HEK293 (cell line): ENCODE measurements around the gene GC.

ENCODE experiments used
- CTCF ChIA-PET: fragments of 350-600 bp; formaldehyde crosslinking; extraction: SDS; loops from one replicate; lab custom pipeline; 2021; ENCODE audit warnings: antibody characterized with exemption; lab: Yijun Ruan, JAX
- POLR2A ChIA-PET: fragments of 300-600 bp; formaldehyde crosslinking; extraction: SDS; loops from one replicate; lab custom pipeline; 2020; ENCODE audit warnings: antibody characterized with exemption, inconsistent platforms; lab: Yijun Ruan, JAX
- H3K27ac ChIP-seq: fragments of 200-500 bp; sonication (Bioruptor generic); 2 replicates; pipeline ENCODE4 v1.5.1; 2014; ENCODE audit warnings: low read depth, low read length, control low read depth, inconsistent platforms; ENCODE audit errors: extremely low read depth
- H3K36me3 ChIP-seq, 2 experiments: fragments of 200-500 bp in 1 of 2; sonication (Bioruptor generic) in 1 of 2; 1 replicate in 1 of 2; 2 replicates in 1 of 2; pipeline ENCODE4 v1.5.1; 2014 to 2017; ENCODE audit warnings: inconsistent platforms in 2 of 2, low read length in 2 of 2; ENCODE audit not compliant: control insufficient read depth in 2 of 2, insufficient read depth in 1 of 2
- H3K4me1 ChIP-seq: fragments of 200-500 bp; sonication (Bioruptor generic); 2 replicates; pipeline ENCODE4 v1.5.1; 2014; ENCODE audit warnings: mild to moderate bottlenecking, low read length, inconsistent platforms; ENCODE audit not compliant: control insufficient read depth, insufficient read depth
- H3K4me3 ChIP-seq: 2 replicates; pipeline ENCODE4 v1.5.1; 2011; ENCODE audit warnings: low read depth, mild to moderate bottlenecking, control low read depth, low read length, moderate library complexity
- H3K9me3 ChIP-seq: fragments of 200-500 bp; sonication (Bioruptor generic); 2 replicates; pipeline ENCODE4 v1.5.1; 2014; ENCODE audit warnings: low read depth, low read length, inconsistent platforms; ENCODE audit not compliant: control insufficient read depth, insufficient read depth
- GLIS2 ChIP-seq: fragments of 450-650 bp; formaldehyde crosslinking; IDR thresholded peaks from 2 replicates; pipeline ENCODE4 v1.5.1; 2016; ENCODE audit warnings: missing biosample characterization, missing genetic modification characterization
- HOXD13 ChIP-seq: sonication (generic); formaldehyde crosslinking; IDR thresholded peaks from 2 replicates; pipeline ENCODE4 v1.8.0; 2022; ENCODE audit warnings: missing genetic modification reagents, borderline replicate concordance
- MEIS1 ChIP-seq: sonication (generic); formaldehyde crosslinking; IDR thresholded peaks from 2 replicates; pipeline ENCODE4 v1.8.1; 2022; ENCODE audit warnings: missing genetic modification reagents, mild to moderate bottlenecking, borderline replicate concordance
- RBAK ChIP-seq: fragments of 450-650 bp; formaldehyde crosslinking; IDR thresholded peaks from 2 replicates; pipeline ENCODE4 v1.5.1; 2016; ENCODE audit warnings: missing biosample characterization, missing genetic modification characterization
- REPIN1 ChIP-seq: fragments of 450-650 bp; formaldehyde crosslinking; IDR thresholded peaks from 2 replicates; pipeline ENCODE4 v1.5.1; 2017; ENCODE audit warnings: missing biosample characterization, missing genetic modification characterization, low read depth
- ZBTB21 ChIP-seq: fragments of 450-650 bp; formaldehyde crosslinking; IDR thresholded peaks from 2 replicates; pipeline ENCODE4 v1.5.1; 2017; ENCODE audit warnings: missing biosample characterization, missing genetic modification characterization
- ZFP3 ChIP-seq: fragments of 450-650 bp; formaldehyde crosslinking; IDR thresholded peaks from 2 replicates; pipeline ENCODE4 v1.5.1; 2016; ENCODE audit warnings: low read depth, missing biosample characterization, missing genetic modification characterization
- ZNF223 ChIP-seq: fragments of 450-650 bp; formaldehyde crosslinking; IDR thresholded peaks from 2 replicates; pipeline ENCODE4 v1.5.1; 2016; ENCODE audit warnings: missing biosample characterization, missing genetic modification characterization
- ZNF24 ChIP-seq: fragments of 450-650 bp; formaldehyde crosslinking; IDR thresholded peaks from 2 replicates; pipeline ENCODE4 v1.5.1; 2016; ENCODE audit warnings: missing biosample characterization, missing genetic modification characterization
- ZNF366 ChIP-seq: fragments of 450-650 bp; formaldehyde crosslinking; conservative IDR thresholded peaks from 2 replicates; pipeline ENCODE4 v1.5.1; 2016; ENCODE audit warnings: missing biosample characterization, missing genetic modification characterization
- ZNF426 ChIP-seq: fragments of 450-650 bp; formaldehyde crosslinking; IDR thresholded peaks from 2 replicates; pipeline ENCODE4 v1.5.1; 2017; ENCODE audit warnings: missing biosample characterization, missing genetic modification characterization, mild to moderate bottlenecking, inconsistent platforms, moderate library complexity
- ZNF433 ChIP-seq: fragments of 450-650 bp; formaldehyde crosslinking; IDR thresholded peaks from 2 replicates; pipeline ENCODE4 v1.5.1; 2016; ENCODE audit warnings: missing biosample characterization, missing genetic modification characterization, low read depth
- ZNF624 ChIP-seq: fragments of 450-650 bp; formaldehyde crosslinking; IDR thresholded peaks from 2 replicates; pipeline ENCODE4 v1.5.1; 2017; ENCODE audit warnings: missing biosample characterization, missing genetic modification characterization
- ZNF76 ChIP-seq: fragments of 450-650 bp; formaldehyde crosslinking; IDR thresholded peaks from 2 replicates; pipeline ENCODE4; 2016; ENCODE audit warnings: low read depth, missing biosample characterization, missing genetic modification characterization, borderline replicate concordance
- TF ChIP-seq, protein P1 (sequence below): fragments of 450-650 bp; formaldehyde crosslinking; conservative IDR thresholded peaks from 2 replicates; pipeline ENCODE4 v1.5.1; 2016; ENCODE audit warnings: low read depth, missing biosample characterization, missing genetic modification characterization
- TF ChIP-seq, protein P2 (sequence below): fragments of 450-650 bp; formaldehyde crosslinking; IDR thresholded peaks from 2 replicates; pipeline ENCODE4 v1.5.1; 2016; ENCODE audit warnings: missing biosample characterization, missing genetic modification characterization
- TF ChIP-seq, protein P3 (sequence below): fragments of 450-650 bp; formaldehyde crosslinking; IDR thresholded peaks from 2 replicates; pipeline ENCODE4 v1.5.1; 2016; ENCODE audit warnings: missing biosample characterization, missing genetic modification characterization
- TF ChIP-seq, protein P4 (sequence below): fragments of 450-650 bp; formaldehyde crosslinking; IDR thresholded peaks from 2 replicates; pipeline ENCODE4 v1.5.1; 2016; ENCODE audit warnings: missing biosample characterization, missing genetic modification characterization

GC gene, protein sequence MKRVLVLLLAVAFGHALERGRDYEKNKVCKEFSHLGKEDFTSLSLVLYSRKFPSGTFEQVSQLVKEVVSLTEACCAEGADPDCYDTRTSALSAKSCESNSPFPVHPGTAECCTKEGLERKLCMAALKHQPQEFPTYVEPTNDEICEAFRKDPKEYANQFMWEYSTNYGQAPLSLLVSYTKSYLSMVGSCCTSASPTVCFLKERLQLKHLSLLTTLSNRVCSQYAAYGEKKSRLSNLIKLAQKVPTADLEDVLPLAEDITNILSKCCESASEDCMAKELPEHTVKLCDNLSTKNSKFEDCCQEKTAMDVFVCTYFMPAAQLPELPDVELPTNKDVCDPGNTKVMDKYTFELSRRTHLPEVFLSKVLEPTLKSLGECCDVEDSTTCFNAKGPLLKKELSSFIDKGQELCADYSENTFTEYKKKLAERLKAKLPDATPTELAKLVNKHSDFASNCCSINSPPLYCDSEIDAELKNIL

DNA sequence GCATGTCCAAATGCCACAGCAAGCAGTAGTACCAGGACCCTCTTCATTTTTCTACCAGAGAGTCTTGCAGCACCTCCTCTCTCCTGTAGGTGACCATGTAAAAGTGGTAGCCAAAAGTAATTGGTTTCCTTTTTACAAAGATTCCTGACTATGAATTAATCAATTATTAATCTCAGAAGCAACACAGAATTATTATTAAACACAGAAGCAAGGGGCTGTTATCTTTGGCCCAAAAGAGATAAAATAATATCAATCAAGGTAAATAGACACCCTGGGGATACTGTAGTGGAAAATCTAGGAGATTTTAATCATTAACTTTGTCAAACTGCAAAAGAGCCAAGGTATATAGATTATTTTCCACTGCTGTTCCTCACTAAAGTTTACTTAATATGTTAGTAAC, at the start of gene GC:
TSS of gene GC (minus strand) at position 108 of the 400 bp plus-strand sequence. CDS start at position 47, 61 bp downstream.
- no peak within 1 kb of the TSS for H3K4me3 ChIP-seq
- no peaks in the 10 kb centered on the region for H3K36me3 ChIP-seq
- no peak within 1 kb of the TSS for H3K27ac ChIP-seq
- CTCF ChIA-PET = no interaction called here
- H3K4me1 ChIP-seq = peaks cover 2% of the 10 kb centered on the region; the same call in 1 of the 2 replicates
- POLR2A ChIA-PET = no interaction called here
- TF ChIP-seq ZNF433 (tag by site-specific recombination) (no peak), ZNF426 (no peak), ZNF24 (tag by site-specific recombination) (no peak), ZNF366 (tag by site-specific recombination) (no peak), GLIS2 (tag by site-specific recombination) (no peak), ZNF624 (tag by site-specific recombination) (no peak), ZNF223 (tag by site-specific recombination) (no peak), HOXD13 (CRISPR knock-in tag) (no peak), MEIS1 (CRISPR knock-in tag) (no peak), ZFP3 (tag by site-specific recombination) (no peak), ZNF76 (no peak), ZBTB21 (tag by site-specific recombination) (no peak), REPIN1 (tag by site-specific recombination) (no peak)
- TF ChIP-seq, protein P1, sequence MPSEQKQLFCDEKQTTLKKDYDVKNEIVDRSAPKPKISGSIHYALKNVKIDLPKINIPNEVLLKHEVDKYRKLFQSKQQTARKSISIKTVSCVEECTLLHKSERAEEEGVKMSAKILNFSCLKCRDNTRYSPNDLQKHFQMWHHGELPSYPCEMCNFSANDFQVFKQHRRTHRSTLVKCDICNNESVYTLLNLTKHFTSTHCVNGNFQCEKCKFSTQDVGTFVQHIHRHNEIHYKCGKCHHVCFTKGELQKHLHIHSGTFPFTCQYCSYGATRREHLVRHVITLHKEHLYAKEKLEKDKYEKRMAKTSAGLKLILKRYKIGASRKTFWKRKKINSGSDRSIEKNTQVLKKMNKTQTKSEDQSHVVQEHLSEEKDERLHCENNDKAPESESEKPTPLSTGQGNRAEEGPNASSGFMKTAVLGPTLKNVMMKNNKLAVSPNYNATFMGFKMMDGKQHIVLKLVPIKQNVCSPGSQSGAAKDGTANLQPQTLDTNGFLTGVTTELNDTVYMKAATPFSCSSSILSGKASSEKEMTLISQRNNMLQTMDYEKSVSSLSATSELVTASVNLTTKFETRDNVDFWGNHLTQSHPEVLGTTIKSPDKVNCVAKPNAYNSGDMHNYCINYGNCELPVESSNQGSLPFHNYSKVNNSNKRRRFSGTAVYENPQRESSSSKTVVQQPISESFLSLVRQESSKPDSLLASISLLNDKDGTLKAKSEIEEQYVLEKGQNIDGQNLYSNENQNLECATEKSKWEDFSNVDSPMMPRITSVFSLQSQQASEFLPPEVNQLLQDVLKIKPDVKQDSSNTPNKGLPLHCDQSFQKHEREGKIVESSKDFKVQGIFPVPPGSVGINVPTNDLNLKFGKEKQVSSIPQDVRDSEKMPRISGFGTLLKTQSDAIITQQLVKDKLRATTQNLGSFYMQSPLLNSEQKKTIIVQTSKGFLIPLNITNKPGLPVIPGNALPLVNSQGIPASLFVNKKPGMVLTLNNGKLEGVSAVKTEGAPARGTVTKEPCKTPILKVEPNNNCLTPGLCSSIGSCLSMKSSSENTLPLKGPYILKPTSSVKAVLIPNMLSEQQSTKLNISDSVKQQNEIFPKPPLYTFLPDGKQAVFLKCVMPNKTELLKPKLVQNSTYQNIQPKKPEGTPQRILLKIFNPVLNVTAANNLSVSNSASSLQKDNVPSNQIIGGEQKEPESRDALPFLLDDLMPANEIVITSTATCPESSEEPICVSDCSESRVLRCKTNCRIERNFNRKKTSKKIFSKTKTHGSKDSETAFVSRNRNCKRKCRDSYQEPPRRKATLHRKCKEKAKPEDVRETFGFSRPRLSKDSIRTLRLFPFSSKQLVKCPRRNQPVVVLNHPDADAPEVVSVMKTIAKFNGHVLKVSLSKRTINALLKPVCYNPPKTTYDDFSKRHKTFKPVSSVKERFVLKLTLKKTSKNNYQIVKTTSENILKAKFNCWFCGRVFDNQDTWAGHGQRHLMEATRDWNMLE (tag by site-specific recombination) = no peak
- TF ChIP-seq, protein P2, sequence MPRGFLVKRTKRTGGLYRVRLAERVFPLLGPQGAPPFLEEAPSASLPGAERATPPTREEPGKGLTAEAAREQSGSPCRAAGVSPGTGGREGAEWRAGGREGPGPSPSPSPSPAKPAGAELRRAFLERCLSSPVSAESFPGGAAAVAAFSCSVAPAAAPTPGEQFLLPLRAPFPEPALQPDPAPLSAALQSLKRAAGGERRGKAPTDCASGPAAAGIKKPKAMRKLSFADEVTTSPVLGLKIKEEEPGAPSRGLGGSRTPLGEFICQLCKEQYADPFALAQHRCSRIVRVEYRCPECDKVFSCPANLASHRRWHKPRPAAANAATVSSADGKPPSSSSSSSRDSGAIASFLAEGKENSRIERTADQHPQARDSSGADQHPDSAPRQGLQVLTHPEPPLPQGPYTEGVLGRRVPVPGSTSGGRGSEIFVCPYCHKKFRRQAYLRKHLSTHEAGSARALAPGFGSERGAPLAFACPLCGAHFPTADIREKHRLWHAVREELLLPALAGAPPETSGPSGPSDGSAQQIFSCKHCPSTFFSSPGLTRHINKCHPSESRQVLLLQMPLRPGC (tag by site-specific recombination) = no peak
- TF ChIP-seq, protein P3, sequence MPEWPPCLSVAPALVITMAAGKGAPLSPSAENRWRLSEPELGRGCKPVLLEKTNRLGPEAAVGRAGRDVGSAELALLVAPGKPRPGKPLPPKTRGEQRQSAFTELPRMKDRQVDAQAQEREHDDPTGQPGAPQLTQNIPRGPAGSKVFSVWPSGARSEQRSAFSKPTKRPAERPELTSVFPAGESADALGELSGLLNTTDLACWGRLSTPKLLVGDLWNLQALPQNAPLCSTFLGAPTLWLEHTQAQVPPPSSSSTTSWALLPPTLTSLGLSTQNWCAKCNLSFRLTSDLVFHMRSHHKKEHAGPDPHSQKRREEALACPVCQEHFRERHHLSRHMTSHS = no peak
- H3K9me3 ChIP-seq = no peaks in the 10 kb centered on the region

DNA sequence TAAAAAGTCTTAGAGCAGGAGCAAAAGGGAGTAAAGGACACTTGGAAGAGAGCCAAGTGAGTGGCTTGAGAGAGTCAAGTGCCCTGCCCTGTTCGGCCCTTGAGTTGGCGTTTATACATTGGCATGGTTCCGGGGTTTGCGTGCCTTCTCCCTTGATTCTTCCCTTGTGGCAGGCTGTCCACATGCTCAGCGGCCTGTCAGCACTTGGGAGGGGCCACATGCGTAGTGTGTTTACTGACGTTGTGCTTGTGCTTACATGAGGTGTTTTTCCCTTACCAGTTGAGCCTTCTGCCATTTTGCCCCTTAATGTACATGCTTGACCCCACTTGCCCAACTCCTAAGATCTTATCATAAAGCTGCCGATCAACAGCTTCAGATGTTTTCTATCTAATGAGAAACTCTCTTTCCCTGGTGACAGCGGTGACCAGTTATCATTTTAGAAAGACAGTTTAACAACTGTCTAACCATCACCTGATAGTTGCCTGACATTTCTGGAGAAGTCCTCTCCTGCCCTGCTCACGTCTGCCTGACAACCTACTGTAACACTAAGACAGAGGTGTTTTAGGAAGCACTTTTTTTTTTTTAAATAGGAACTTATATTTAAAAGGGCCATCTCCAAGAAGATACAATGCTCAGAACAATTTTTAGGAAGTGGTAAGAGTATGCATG, 49.5 kb upstream of the GC start:
- ChIA-PET CTCF (interaction anchor here (0.5 kb wide), 1 partner anchor 395 kb away, joined by 4 read pairs; no protein-coding TSS in a partner anchor), POLR2A (no interaction called here)
- H3K36me3 ChIP-seq = no peaks in the 10 kb centered on the region
- no peaks in the 10 kb centered on the region for H3K9me3 ChIP-seq
- H3K27ac ChIP-seq = no peak overlapping the region
- no peak overlapping the region for H3K4me3 ChIP-seq
- H3K4me1 ChIP-seq = no peaks in the 10 kb centered on the region
- TF ChIP-seq HOXD13 (CRISPR knock-in tag) = no peak
- TF ChIP-seq, protein P4, sequence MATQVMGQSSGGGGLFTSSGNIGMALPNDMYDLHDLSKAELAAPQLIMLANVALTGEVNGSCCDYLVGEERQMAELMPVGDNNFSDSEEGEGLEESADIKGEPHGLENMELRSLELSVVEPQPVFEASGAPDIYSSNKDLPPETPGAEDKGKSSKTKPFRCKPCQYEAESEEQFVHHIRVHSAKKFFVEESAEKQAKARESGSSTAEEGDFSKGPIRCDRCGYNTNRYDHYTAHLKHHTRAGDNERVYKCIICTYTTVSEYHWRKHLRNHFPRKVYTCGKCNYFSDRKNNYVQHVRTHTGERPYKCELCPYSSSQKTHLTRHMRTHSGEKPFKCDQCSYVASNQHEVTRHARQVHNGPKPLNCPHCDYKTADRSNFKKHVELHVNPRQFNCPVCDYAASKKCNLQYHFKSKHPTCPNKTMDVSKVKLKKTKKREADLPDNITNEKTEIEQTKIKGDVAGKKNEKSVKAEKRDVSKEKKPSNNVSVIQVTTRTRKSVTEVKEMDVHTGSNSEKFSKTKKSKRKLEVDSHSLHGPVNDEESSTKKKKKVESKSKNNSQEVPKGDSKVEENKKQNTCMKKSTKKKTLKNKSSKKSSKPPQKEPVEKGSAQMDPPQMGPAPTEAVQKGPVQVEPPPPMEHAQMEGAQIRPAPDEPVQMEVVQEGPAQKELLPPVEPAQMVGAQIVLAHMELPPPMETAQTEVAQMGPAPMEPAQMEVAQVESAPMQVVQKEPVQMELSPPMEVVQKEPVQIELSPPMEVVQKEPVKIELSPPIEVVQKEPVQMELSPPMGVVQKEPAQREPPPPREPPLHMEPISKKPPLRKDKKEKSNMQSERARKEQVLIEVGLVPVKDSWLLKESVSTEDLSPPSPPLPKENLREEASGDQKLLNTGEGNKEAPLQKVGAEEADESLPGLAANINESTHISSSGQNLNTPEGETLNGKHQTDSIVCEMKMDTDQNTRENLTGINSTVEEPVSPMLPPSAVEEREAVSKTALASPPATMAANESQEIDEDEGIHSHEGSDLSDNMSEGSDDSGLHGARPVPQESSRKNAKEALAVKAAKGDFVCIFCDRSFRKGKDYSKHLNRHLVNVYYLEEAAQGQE (tag by site-specific recombination) = no peak
- no peak for TF ChIP-seq RBAK (tag by site-specific recombination)
